HUES48 (cell line): ENCODE results near the gene RAI1.

Source experiments
- H3K27ac ChIP-seq: one replicate; pipeline ENCODE4 v1.7.0; 2013; ENCODE audit warnings: low read depth, low read length, inconsistent platforms
- H3K27me3 ChIP-seq: 2 replicates; pipeline ENCODE4 v1.6.1; 2013; ENCODE audit warnings: mild to moderate bottlenecking, low read length; ENCODE audit not compliant: control insufficient read depth, insufficient read depth
- H3K36me3 ChIP-seq: 2 replicates; pipeline ENCODE4 v1.6.1; 2013; ENCODE audit warnings: low read length; ENCODE audit not compliant: control insufficient read depth, insufficient read depth
- H3K4me1 ChIP-seq: 2 replicates; pipeline ENCODE4 v1.6.1; 2013; ENCODE audit warnings: mild to moderate bottlenecking, low read length; ENCODE audit not compliant: control insufficient read depth, insufficient read depth
- H3K4me3 ChIP-seq: 2 replicates; pipeline ENCODE4 v1.5.1; 2013; ENCODE audit warnings: mild to moderate bottlenecking, low read depth, low read length
- H3K9ac ChIP-seq: 2 replicates; pipeline ENCODE4 v1.6.1; 2013; ENCODE audit warnings: mild to moderate bottlenecking, low read depth, low read length, moderate library complexity
- H3K9me3 ChIP-seq: 2 replicates; pipeline ENCODE4 v1.6.1; 2013; ENCODE audit warnings: low read length; ENCODE audit not compliant: control insufficient read depth, insufficient read depth

Gene RAI1

GRCh38 chr17:17851103-17852002 is 170.1 kb downstream of the RAI1 start:
- Histone ChIP-seq H3K36me3 (no peaks in the 10 kb centered on the region), H3K4me3 (no peak overlapping the region), H3K9me3 (no peaks in the 10 kb centered on the region), H3K9ac (no peak overlapping the region), H3K27ac (no peak overlapping the region), H3K4me1 (peaks cover 6% of the 10 kb centered on the region; the same call in 1 of the 2 replicates), H3K27me3 (no peaks in the 10 kb centered on the region)

- H3K9ac ChIP-seq: no peak overlapping the region
- no peaks in the 10 kb centered on the region for H3K9me3 ChIP-seq
- no peaks in the 10 kb centered on the region for H3K27me3 ChIP-seq
- no peak overlapping the region for H3K27ac ChIP-seq
- H3K4me3 ChIP-seq: no peak overlapping the region
- H3K36me3 ChIP-seq: no peaks in the 10 kb centered on the region
- peaks cover 6% of the 10 kb centered on the region; the same call in 1 of the 2 replicates for H3K4me1 ChIP-seq
Observed at GRCh38 chr17:17852930-17853329, 171.7 kb downstream of the RAI1 start.

DNA sequence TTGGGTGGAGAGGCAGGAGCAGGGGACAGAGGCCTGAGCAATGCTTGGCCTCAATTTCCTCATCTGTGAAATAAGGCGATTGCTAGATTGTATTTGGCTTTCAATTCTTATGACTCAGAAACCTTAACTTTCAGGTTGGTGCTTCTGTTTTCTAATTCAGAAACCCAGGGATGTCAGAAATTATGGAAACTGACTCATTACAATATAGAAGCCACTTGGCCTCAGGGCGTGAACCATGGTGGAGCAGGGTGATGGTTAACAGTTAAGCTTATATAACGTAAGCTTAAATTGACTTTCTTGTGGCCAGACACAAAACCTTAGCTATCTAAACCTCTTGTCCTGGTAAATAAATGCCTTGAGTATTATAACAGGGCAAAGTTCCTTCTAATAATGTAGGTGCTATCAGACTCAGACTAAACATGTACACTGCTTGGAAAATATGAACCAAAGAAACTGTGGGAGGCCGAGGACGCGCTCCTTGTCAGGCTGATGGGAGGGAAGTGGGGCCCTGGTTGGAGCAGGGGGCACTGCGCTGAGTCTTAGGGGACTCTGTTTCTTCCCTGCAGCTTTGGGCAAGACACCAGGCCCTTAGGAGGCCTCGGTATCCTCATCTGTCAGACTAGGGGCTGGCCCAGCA is 172.7 kb downstream of the RAI1 start:
- H3K27me3 ChIP-seq: no peaks in the 10 kb centered on the region
- H3K9me3 ChIP-seq: no peaks in the 10 kb centered on the region
- no peak overlapping the region for H3K9ac ChIP-seq
- no peaks in the 10 kb centered on the region for H3K36me3 ChIP-seq
- peaks cover 6% of the 10 kb centered on the region; the same call in 1 of the 2 replicates for H3K4me1 ChIP-seq
- H3K4me3 ChIP-seq: no peak overlapping the region
- H3K27ac ChIP-seq: no peak overlapping the region

DNA sequence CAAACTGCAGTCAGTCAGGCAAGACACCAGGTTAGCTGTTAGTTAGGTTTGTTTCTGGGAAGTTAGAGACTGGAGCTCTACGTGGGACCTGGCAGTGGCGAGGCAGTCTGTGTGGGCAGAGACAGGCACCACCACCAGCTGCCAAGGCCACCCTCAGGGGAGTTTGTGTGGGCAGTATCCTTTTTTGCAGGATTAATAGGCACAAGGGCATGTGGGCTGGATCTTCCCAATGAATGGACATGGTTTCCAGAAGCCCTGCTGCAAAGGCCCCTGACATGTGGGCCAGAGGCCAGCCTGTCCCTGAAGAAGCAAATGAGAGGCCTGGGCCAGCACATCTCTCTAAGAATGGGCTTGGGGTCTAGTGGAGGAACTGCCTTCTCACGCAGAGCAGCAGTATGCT is 174.7 kb downstream of the RAI1 start:
- Histone ChIP-seq H3K27ac (no peak overlapping the region), H3K4me1 (no peaks in the 10 kb centered on the region), H3K27me3 (no peaks in the 10 kb centered on the region), H3K4me3 (no peak overlapping the region), H3K9ac (no peak overlapping the region), H3K9me3 (no peaks in the 10 kb centered on the region), H3K36me3 (no peaks in the 10 kb centered on the region)

DNA sequence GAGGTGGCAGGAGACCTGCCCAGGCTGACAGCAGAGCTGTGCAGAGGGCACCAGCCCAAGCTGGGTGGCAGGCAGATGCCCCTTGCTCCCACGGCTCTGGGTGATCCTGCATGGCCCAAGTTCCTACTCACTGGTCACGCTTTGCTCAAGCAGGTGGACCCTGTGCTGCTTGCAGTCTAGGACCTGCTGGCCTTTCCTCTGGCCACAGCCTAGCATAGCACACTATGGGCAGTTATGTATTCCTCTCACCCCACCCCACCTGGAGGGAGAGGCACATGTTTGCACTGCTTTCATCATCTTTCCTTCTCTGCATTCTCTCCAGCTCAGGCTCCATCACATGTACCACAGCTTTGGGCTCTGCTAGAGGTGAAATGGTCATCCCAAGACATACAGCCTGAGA is 175.1 kb downstream of the RAI1 start:
- Histone ChIP-seq H3K27ac (no peak overlapping the region), H3K36me3 (no peaks in the 10 kb centered on the region), H3K4me3 (no peak overlapping the region), H3K9me3 (no peaks in the 10 kb centered on the region), H3K27me3 (no peaks in the 10 kb centered on the region), H3K4me1 (no peaks in the 10 kb centered on the region), H3K9ac (no peak overlapping the region)

DNA sequence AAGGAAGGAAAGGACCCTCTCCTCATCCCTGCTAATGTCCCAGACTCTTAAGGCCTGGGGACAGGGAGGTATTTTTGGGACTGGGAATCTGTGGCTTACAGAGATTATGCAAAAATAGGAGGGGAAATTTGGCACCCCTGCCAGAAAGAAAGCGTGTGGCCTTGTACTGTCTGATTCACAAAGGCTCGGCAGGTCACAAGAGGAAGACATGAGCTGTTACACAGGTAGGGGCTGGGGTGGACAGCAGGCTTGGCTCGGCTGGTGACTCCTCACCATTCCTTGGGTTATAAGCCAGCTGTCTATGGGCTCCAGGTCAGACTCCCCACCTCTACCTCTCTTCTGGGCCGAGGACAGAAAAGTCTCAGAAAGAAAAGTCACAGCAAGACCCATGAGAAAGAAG is 176.2 kb downstream of the RAI1 start:
- Histone ChIP-seq H3K4me3 (no peak overlapping the region), H3K36me3 (no peaks in the 10 kb centered on the region), H3K27ac (no peak overlapping the region), H3K9ac (no peak overlapping the region), H3K4me1 (no peaks in the 10 kb centered on the region), H3K27me3 (no peaks in the 10 kb centered on the region), H3K9me3 (no peaks in the 10 kb centered on the region)

- Histone ChIP-seq H3K9me3 (no peaks in the 10 kb centered on the region), H3K27me3 (no peaks in the 10 kb centered on the region), H3K27ac (no peak overlapping the region), H3K9ac (no peak overlapping the region), H3K36me3 (no peaks in the 10 kb centered on the region), H3K4me3 (no peak overlapping the region), H3K4me1 (no peaks in the 10 kb centered on the region)
Observed at GRCh38 chr17:17859909-17860765, 178.9 kb downstream of the RAI1 start.

DNA sequence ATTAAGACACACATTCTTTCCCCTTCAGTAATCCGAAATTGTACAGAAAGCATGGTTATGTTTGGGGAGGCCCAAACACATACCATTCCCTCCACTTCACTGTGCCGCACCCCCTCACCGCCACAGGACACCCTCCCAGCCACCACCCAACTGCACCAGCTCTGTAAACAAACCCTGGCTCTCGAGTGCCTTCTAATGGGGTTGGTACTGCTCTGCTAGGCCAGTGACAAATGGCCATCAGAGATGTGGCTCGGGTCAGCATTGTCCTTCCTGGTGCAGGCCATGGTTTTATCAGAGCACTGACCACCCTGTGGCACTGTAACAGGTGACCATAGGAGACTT is 179.5 kb downstream of the RAI1 start:
- H3K9me3 ChIP-seq: no peaks in the 10 kb centered on the region
- H3K4me1 ChIP-seq: no peaks in the 10 kb centered on the region
- no peak overlapping the region for H3K4me3 ChIP-seq
- no peak overlapping the region for H3K9ac ChIP-seq
- no peak overlapping the region for H3K27ac ChIP-seq
- H3K27me3 ChIP-seq: no peaks in the 10 kb centered on the region
- no peaks in the 10 kb centered on the region for H3K36me3 ChIP-seq
